ENCODE measurements around the gene KIF15.

GRCh38 chr3:44721231-44722102 lies 40.1 kb upstream of the KIF15 start:
- TF ChIP-seq CTCF (IDR thresholded peaks at IDR 0.05): no peak
- TF ChIP-seq POLR2AphosphoS5 (IDR thresholded peaks at IDR 0.05): no peak
- no peak for TF ChIP-seq POLR2A (IDR thresholded peaks at IDR 0.05)
